HG02943 (cell line): ENCODE results near the gene CSMD2.

Source experiments
- ATAC-seq: cut with Tn5 transposase; IDR thresholded peaks from one replicate; pipeline ENCODE4 v1.9.1; 2021; ENCODE audit warnings: mild to moderate bottlenecking, low read depth, moderate library complexity; ENCODE audit not compliant: unreplicated experiment

The CSMD2 gene

GRCh38 chr1:33790577-33790976, 374.5 kb downstream of the CSMD2 start:
- ATAC-seq = no peak

DNA sequence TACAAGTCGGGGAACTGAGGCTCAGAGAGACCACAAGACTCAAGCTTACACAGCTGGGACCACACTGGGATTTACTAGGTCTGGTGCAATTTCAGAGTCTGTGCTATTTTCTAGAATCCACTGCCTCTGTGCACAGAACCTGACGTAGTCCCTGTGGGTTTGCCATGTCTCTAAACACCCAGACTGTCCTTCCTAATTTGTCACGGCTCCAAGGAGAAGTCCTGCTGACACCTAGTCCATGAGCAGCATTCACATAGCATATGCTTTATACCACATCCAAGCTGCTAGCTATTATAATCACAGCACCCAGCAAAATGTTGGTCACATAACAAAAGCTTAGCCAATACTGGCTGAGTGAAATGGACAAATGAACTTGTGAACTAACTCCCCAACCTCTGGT, 380.2 kb downstream of the CSMD2 start:
- ATAC-seq = no peak

DNA sequence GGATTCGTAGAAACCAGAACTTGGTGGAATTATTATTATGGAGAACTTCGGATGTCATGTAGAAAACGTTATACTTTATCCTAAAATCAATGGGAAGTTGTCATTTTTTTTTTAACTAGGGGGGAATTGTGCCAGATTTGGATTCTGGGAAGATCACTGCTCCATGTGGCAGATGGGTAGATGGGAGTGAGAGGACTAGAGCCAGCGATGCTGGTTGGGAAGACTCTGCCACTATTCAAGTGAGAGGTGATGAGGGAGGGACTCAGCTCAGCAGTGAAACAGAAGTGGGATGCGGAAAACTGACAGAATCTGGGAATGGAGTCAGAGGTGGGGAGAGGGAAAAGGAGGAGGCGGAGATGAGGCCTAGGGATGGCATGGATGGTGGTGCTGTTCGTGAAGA, 382.3 kb downstream of the CSMD2 start:
- ATAC-seq = no peak

DNA sequence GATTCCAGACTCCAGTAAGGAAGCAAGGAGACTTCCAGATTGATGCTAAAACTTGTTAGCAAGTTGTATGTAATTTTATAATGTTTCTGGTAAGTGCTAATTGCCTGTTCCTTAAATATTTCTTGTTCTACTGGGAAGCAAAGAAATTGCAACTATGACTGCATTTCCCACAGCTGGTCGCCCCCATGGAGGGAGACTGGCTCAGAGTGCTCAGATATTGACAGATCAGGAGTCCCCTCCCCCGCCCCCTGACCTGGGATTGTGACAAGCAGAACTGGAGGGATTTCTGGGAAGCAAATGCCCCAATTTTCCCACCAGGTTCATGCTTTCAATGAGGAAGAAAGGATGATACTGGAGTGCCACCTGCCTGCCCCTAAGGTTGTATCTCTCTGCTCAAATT, 383.4 kb downstream of the CSMD2 start:
- no peak for ATAC-seq

GRCh38 chr1:33777337-33777736, 387.7 kb downstream of the CSMD2 start:
- no peak for ATAC-seq

- no peak for ATAC-seq
Measured at GRCh38 chr1:33768821-33769220, 396.2 kb downstream of the CSMD2 start.

- no peak for ATAC-seq
Measured at GRCh38 chr1:33768106-33768505, 396.9 kb downstream of the CSMD2 start.

DNA sequence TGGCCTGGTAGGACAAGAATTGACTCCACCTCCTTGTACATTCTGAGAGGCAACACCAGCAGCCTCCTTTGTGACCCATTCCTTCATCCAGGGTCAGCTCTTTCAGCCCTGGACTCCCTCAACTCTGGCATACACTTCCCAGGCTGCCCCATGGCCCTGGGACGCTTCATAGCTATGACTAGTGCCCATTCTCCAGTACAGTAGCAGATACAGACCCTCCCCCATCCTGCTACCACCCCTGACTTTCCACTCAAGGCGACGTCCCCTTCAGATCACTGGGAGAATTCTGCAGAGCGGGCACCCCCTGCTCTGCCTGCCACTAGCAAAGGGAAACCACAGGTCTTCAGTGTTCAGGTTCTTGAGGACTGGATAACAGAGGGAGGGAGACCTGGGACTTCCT, 400.9 kb downstream of the CSMD2 start:
- no peak for ATAC-seq

DNA sequence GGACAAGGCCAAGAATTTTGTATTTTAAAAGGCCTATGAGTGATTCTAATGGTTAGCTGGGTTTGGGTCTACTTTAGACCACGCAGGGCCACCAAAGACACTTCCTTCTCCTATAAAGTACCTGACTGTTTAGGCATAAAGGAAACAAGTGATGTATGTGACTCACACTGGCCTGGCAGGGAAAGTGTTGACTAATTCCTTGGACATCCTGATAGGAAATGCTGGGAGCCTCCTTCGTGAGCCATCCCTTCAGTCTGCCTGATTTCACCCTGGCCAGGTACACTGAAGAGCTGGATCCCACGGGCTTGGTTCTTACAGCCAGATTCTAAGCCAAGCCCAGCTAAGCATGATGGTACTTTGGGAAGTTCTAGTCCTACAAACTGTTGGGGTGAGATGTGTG, 401.6 kb downstream of the CSMD2 start:
- no peak for ATAC-seq

GRCh38 chr1:33762962-33763361, 402.1 kb downstream of the CSMD2 start:
- no peak for ATAC-seq

DNA sequence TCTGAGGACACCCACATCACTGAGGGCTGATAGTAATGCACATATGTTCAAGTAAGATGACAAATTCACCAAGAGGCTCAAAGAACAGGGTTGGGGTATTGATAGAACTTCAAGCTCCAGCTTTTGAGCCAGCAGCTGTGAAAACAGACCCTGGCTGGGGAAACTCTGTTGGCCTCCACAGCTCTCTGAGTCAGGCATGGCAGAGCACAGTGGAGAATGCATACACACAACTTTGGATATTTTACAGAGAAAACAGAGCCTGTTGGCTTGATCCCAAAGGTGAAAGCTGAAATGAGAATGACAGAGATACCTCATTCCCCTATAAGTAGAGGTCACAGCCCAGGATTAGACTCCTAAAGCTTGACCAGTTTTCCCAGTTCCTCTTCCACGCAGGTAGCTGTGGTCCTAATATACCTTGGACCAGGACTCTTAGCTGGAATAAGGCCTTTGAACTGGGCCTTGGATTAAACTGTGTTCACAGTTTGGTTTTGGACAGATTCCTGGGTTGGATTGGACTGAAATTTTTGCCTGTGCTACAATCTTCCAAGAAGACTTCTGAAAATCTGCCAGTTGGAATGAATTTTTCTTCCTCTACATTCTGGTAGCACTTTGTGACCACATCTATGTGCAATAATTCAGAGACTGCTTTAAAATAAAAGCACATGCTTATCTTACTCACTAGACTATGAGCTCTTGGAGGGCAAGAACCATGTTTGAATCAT, 402.8 kb downstream of the CSMD2 start:
- no peak for ATAC-seq

DNA sequence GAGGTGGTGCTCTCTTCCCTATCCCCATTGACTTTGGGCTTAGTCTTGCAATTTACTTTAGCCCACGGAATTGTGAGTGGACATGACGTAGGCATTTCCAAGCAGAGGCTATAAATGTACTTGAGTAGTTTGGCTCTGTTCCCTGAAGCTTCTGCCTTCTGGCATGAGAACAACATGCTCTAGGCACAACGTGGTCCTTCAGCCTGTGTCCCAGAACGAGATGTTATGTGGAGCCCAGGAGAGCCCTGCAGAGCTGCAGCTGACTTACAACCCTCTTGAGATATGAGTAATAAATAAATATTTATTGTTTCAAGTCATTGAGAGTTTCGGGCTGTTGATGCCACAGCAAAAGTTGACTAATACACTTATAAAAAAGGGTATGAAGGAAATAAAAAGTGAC, 406.3 kb downstream of the CSMD2 start:
- ATAC-seq = no peak

GRCh38 chr1:33753087-33753856, 411.8 kb downstream of the CSMD2 start:
- no peak for ATAC-seq

DNA sequence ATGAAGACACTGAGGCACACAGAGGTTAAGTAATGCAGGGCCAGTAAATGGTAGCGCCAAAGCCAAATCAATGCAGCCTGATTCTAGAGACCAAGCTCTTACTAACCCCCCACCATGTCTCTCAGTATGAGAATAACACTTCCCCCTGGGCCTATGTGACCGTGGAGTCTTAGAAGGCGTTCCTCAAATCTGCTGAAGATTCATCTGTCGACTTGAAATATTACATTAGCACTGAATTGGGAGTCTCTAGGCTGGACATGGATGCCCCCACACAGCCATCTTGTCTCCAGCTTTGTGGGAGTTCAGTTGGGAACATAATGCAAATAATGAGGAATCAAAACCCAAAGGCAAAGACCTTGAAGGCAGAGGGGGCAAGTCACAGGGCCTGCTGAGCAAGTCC, 419.1 kb downstream of the CSMD2 start:
- ATAC-seq = no peak

GRCh38 chr1:33743221-33743998, 421.6 kb downstream of the CSMD2 start:
- no peak for ATAC-seq

- ATAC-seq = no peak
Measured at GRCh38 chr1:33742663-33743062, 422.4 kb downstream of the CSMD2 start.

- no peak for ATAC-seq
Measured at GRCh38 chr1:33741749-33742148, 423.3 kb downstream of the CSMD2 start.

- ATAC-seq = no peak
Measured at GRCh38 chr1:33740040-33740744, 424.8 kb downstream of the CSMD2 start.

DNA sequence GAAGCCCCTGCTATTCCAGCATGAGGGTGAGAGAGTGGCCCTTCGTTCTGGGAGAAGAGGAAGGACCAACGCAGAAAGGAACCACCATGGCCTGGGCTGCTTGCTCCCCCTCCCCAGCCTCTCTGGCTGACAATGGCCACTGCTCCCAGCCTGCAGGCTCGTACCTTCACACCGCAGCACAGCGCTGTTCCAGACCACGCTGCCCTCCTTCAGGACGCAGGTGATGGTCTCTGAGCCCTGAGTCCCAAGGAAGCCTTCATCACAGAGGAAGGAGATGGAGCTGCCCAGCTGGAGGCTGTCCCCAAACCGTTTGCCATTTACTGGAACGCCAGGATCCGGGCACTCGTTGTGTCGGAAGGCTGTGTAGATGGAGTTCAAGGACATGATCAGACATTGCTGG, 426.1 kb downstream of the CSMD2 start:
- ATAC-seq = no peak

- ATAC-seq = no peak
Measured at GRCh38 chr1:33738536-33738935, 426.5 kb downstream of the CSMD2 start.

DNA sequence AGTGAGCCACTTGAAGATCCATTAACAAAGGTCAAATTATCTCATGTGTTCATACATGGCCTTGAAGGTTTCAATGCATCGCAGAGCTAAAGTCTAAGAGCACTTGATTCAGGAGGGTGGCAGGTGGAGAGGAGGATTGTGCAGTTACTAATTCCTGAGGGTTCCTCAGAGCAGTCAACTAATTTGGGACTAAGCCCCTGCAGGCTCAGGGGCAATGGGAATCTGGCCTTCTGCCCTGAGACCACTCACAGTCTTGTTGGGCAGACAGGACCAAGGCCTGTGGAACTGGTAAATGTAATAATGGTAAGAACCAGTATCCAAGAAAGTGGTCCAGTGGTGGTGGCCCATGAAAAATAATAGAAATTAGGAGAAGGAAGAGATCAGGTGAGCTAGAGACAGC, 428.5 kb downstream of the CSMD2 start:
- no peak for ATAC-seq
